Neutrophil (primary cell): ENCODE measurements around the gene CERS6.

ENCODE experiments used
- H3K27ac ChIP-seq: fragments of 200-600 bp; sonication (generic); 2 replicates; pipeline ENCODE4 v1.5.1; 2016; ENCODE audit warnings: mild to moderate bottlenecking, moderate library complexity
- H3K27me3 ChIP-seq: fragments of 200-600 bp; sonication (generic); 2 replicates; pipeline ENCODE4 v1.6.0; 2016; ENCODE audit warnings: mild to moderate bottlenecking
- H3K36me3 ChIP-seq: fragments of 200-600 bp; sonication (generic); 2 replicates; pipeline ENCODE4 v1.5.1; 2017
- H3K4me1 ChIP-seq, 2 experiments: fragments of 200-600 bp in 1 of 2; sonication (generic) in 1 of 2; 1 replicate in 1 of 2; 2 replicates in 1 of 2; pipeline versions ENCODE4 v1.5.1 to v1.6.1; 2013 to 2016; ENCODE audit warnings: low read depth in 1 of 2, low read length in 1 of 2, mild to moderate bottlenecking in 1 of 2, moderate library complexity in 1 of 2; ENCODE audit not compliant: control insufficient read depth in 1 of 2, insufficient read depth in 1 of 2
- H3K4me3 ChIP-seq, 2 experiments: fragments of 200-600 bp in 1 of 2; sonication (generic) in 1 of 2; 1 replicate in 1 of 2; 2 replicates in 1 of 2; pipeline ENCODE4 v1.5.1; 2013 to 2016; ENCODE audit warnings: low read depth in 1 of 2, low read length in 1 of 2, mild to moderate bottlenecking in 1 of 2, moderate library complexity in 1 of 2
- H3K9me3 ChIP-seq: fragments of 200-600 bp; sonication (generic); 2 replicates; pipeline ENCODE4 v1.5.1; 2016
- CTCF ChIP-seq: fragments of 200-600 bp; sonication (generic); IDR thresholded peaks from 2 replicates; pipeline ENCODE4 v1.5.1; 2016; ENCODE audit warnings: antibody characterized with exemption

Gene CERS6

GRCh38 chr2:168793596-168793995 is 337.5 kb downstream of the CERS6 start:
- H3K36me3 ChIP-seq = no peaks in the 10 kb centered on the region
- TF ChIP-seq CTCF = no peak
- H3K4me3 ChIP-seq = no peak overlapping the region

GRCh38 chr2:168794968-168795367 is 338.9 kb downstream of the CERS6 start:
- no peaks in the 10 kb centered on the region for H3K9me3 ChIP-seq
- no peaks in the 10 kb centered on the region for H3K4me1 ChIP-seq
- no peaks in the 10 kb centered on the region for H3K27me3 ChIP-seq
- no peak overlapping the region for H3K27ac ChIP-seq
- no peak for TF ChIP-seq CTCF
- H3K36me3 ChIP-seq = no peaks in the 10 kb centered on the region
- no peak overlapping the region for H3K4me3 ChIP-seq

More at GRCh38 chr2:168793596-168793995, 337.5 kb downstream of the CERS6 start:
- H3K4me1 ChIP-seq = no peaks in the 10 kb centered on the region
- H3K27ac ChIP-seq = no peak overlapping the region
- no peaks in the 10 kb centered on the region for H3K9me3 ChIP-seq
- H3K27me3 ChIP-seq = no peaks in the 10 kb centered on the region

GRCh38 chr2:168796090-168796577 is 340.1 kb downstream of the CERS6 start:
- H3K27ac ChIP-seq = no peak overlapping the region
- no peaks in the 10 kb centered on the region for H3K36me3 ChIP-seq
- no peaks in the 10 kb centered on the region for H3K9me3 ChIP-seq
- H3K4me1 ChIP-seq = no peaks in the 10 kb centered on the region
- no peak overlapping the region for H3K4me3 ChIP-seq
- no peaks in the 10 kb centered on the region for H3K27me3 ChIP-seq
- no peak for TF ChIP-seq CTCF

- Histone ChIP-seq H3K36me3 (no peaks in the 10 kb centered on the region), H3K9me3 (no peaks in the 10 kb centered on the region), H3K27ac (no peak overlapping the region), H3K27me3 (no peaks in the 10 kb centered on the region), H3K4me3 (no peak overlapping the region), H3K4me1 (no peaks in the 10 kb centered on the region)
- TF ChIP-seq CTCF = no peak
These were observed 340.7 kb downstream of the CERS6 start for GRCh38 chr2:168796583-168797285.

- Histone ChIP-seq H3K36me3 (no peaks in the 10 kb centered on the region), H3K9me3 (no peaks in the 10 kb centered on the region)
- TF ChIP-seq CTCF = no peak
These were observed 341.2 kb downstream of the CERS6 start for GRCh38 chr2:168797286-168797655.

More at GRCh38 chr2:168797286-168797655, 341.2 kb downstream of the CERS6 start:
- no peaks in the 10 kb centered on the region for H3K27me3 ChIP-seq
- no peak overlapping the region for H3K27ac ChIP-seq
- H3K4me3 ChIP-seq = no peak overlapping the region
- no peaks in the 10 kb centered on the region for H3K4me1 ChIP-seq
